Measurements from ENCODE around the gene TNFRSF1A.
"Not testable (repeated sequence)": the region's sequence is repeated elsewhere in the genome, so short reads cannot be mapped to it uniquely, and the experiment has no call there.

Gene TNFRSF1A

GRCh38 chr12:6355491-6356373, 13.9 kb upstream of the TNFRSF1A start:
- DNase-seq, result no peak

- DNase-seq, result no peak
These were observed 12.9 kb upstream of the TNFRSF1A start for GRCh38 chr12:6354495-6355393.

- no peak for DNase-seq
These were observed 10.6 kb upstream of the TNFRSF1A start for GRCh38 chr12:6352193-6353173.

- no peak for DNase-seq
These were observed 9.7 kb upstream of the TNFRSF1A start for GRCh38 chr12:6351622-6352021.

- no peak for DNase-seq
These were observed 5.8 kb upstream of the TNFRSF1A start for GRCh38 chr12:6347367-6348338.

- no peak for DNase-seq
These were observed 5.1 kb upstream of the TNFRSF1A start for GRCh38 chr12:6346942-6347341.

- DNase-seq, result no peak
These were observed 4.5 kb upstream of the TNFRSF1A start for GRCh38 chr12:6346235-6346832.

- DNase-seq, result no peak
These were observed 3.6 kb upstream of the TNFRSF1A start for GRCh38 chr12:6345319-6346091.

- DNase-seq, result not testable (repeated sequence)
These were observed 2.3 kb upstream of the TNFRSF1A start for GRCh38 chr12:6344101-6344660.

- no peak for DNase-seq
These were observed 1.6 kb upstream of the TNFRSF1A start for GRCh38 chr12:6343518-6343917.

- DNase-seq, result no peak
These were observed 439 bp upstream of the TNFRSF1A start for GRCh38 chr12:6342140-6342889.

GRCh38 chr12:6340745-6341416, 995 bp downstream of the TNFRSF1A start:
- no peak for DNase-seq

GRCh38 chr12:6340032-6340638, 1.7 kb downstream of the TNFRSF1A start:
- peak; percentile 47 for DNase-seq

- DNase-seq, result no peak
These were observed 2.9 kb downstream of the TNFRSF1A start for GRCh38 chr12:6338955-6339354.

GRCh38 chr12:6338536-6338935, 3.3 kb downstream of the TNFRSF1A start:
- DNase-seq, result not testable (repeated sequence)

- DNase-seq, result no peak
These were observed 3.9 kb downstream of the TNFRSF1A start for GRCh38 chr12:6337958-6338433.
